ENCODE data around the gene NTM.

- TF ChIP-seq, protein P1, sequence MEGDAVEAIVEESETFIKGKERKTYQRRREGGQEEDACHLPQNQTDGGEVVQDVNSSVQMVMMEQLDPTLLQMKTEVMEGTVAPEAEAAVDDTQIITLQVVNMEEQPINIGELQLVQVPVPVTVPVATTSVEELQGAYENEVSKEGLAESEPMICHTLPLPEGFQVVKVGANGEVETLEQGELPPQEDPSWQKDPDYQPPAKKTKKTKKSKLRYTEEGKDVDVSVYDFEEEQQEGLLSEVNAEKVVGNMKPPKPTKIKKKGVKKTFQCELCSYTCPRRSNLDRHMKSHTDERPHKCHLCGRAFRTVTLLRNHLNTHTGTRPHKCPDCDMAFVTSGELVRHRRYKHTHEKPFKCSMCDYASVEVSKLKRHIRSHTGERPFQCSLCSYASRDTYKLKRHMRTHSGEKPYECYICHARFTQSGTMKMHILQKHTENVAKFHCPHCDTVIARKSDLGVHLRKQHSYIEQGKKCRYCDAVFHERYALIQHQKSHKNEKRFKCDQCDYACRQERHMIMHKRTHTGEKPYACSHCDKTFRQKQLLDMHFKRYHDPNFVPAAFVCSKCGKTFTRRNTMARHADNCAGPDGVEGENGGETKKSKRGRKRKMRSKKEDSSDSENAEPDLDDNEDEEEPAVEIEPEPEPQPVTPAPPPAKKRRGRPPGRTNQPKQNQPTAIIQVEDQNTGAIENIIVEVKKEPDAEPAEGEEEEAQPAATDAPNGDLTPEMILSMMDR (conservative IDR thresholded peaks at IDR 0.05 in 1 of 2, IDR thresholded peaks at IDR 0.05 in 1 of 2; ENCODE audit: low read depth in 1 of 2, low read length in 2 of 2): no peak
- no peak for TF ChIP-seq EZH2 (IDR thresholded peaks at IDR 0.05; ENCODE audit: low read length, missing control alignments)
These were observed 692.1 kb downstream of the NTM start for GRCh38 chr11:132062541-132062940.
